ENCODE results near the gene PSMD8.
"Not testable (repeated sequence)": the region's sequence is repeated elsewhere in the genome, so short reads cannot be mapped to it uniquely, and the experiment has no call there.

Gene PSMD8

DNA sequence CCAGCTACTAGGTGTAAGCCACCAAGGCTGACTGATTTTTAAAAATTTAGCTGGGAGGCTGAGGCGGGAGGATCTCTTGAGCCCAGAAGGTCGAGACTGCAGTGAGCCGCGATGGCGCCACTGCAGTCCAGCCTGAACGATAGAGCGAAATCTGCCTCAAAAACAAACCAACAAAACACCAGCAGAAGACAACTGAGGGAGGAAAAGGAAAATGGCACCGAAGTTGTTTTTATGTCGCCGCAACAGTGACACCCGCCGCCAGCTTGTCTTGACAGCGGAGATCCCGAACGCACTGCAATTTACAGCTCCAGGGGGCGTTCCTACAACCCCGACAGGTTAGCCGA is 28.2 kb downstream of the PSMD8 start:
- peaks cover 0 to 23% (median 12%) of the 10 kb centered on the region in 5 donors for H3K27me3 ChIP-seq (ENCODE audit: control insufficient read depth in 5 of 5, insufficient read depth in 4 of 5, low read length in 5 of 5)
- H3K4me1 ChIP-seq (ENCODE audit: control insufficient read depth in 5 of 5, insufficient read depth in 5 of 5, low read length in 5 of 5): peaks cover 0 to 16% (median 12%) of the 10 kb centered on the region in 5 donors
- H3K27ac ChIP-seq (ENCODE audit: low read depth, low read length): no peak overlapping the region
- peak overlapping the region in 4 of 5 donors; percentile 60 to 89 (median 70) for H3K4me3 ChIP-seq (ENCODE audit: low read depth in 1 of 5, low read length in 5 of 5)
- no peaks in the 10 kb centered on the region for H3K9me3 ChIP-seq (ENCODE audit: control insufficient read depth in 5 of 5, low read length in 5 of 5)
- H3K36me3 ChIP-seq (ENCODE audit: control insufficient read depth in 5 of 5, insufficient read depth in 5 of 5, low read length in 5 of 5): peaks cover 0 to 22% (median 13%) of the 10 kb centered on the region in 5 donors
- H3K9ac ChIP-seq (ENCODE audit: low read length in 5 of 5): no peak overlapping the region

DNA sequence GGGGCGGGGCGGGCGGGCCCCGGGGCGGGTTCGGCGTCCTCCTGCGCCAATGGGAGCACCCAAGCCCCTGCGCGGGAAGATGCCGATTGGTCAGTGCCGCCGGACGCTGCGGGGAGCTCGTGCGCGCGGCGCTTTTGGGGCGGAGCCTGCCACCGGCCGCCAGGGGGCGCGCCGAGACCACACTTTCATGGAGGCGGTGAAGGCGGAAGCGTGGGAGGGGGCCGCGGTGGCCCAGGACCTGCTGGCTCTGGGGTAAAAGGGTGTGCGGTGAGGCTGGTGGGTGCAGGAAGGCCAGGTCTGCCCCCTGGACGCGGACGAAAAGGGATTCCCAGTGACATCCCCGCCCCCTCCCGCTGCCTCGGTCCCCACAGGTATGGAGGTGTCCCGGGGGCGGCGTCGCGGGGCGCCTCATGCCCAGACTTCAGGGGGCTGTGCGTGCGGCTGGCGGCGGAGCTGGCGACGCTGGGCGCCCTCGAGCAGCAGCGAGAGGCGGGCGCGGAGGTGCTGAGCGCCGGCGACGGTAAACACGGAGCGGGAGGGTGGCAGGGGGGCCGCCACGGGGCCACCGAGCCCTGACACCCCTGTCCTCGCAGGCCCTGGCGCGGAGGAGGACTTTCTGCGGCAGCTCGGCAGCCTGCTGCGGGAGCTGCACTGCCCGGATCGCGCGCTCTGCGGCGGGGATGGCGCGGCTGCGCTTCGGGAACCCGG is 28.8 kb downstream of the PSMD8 start, which contains the start of gene FAM98C:
Gene FAM98C (plus strand): TSS at position 127 of the 708 bp plus-strand sequence. CDS start 61 bp downstream, at position 188.
- H3K4me1 ChIP-seq (ENCODE audit: control insufficient read depth in 5 of 5, insufficient read depth in 5 of 5, low read length in 5 of 5): peaks cover 0 to 16% (median 12%) of the 10 kb centered on the region in 5 donors
- H3K9ac ChIP-seq (ENCODE audit: low read length in 5 of 5): peak within 1 kb of the TSS in 4 of 5 donors; percentile 75 to 88 (median 82)
- H3K4me3 ChIP-seq (ENCODE audit: low read depth in 1 of 5, low read length in 5 of 5): peak within 1 kb of the TSS; percentile 74 to 90 (median 88)
- peak within 1 kb of the TSS; percentile 50 for H3K27ac ChIP-seq (ENCODE audit: low read depth, low read length)
- H3K27me3 ChIP-seq (ENCODE audit: control insufficient read depth in 5 of 5, insufficient read depth in 4 of 5, low read length in 5 of 5): peaks cover 0 to 20% (median 10%) of the 10 kb centered on the region in 5 donors
- H3K36me3 ChIP-seq (ENCODE audit: control insufficient read depth in 5 of 5, insufficient read depth in 5 of 5, low read length in 5 of 5): peaks cover 0 to 22% (median 13%) of the 10 kb centered on the region in 5 donors
- H3K9me3 ChIP-seq (ENCODE audit: control insufficient read depth in 5 of 5, low read length in 5 of 5): no peaks in the 10 kb centered on the region

GRCh38 chr19:38404858-38405257 is 30.5 kb downstream of the PSMD8 start:
- H3K4me3 ChIP-seq (ENCODE audit: low read depth in 1 of 5, low read length in 5 of 5): no peak overlapping the region
- H3K9me3 ChIP-seq (ENCODE audit: control insufficient read depth in 5 of 5, low read length in 5 of 5): no peaks in the 10 kb centered on the region

GRCh38 chr19:38405276-38405675 is 30.9 kb downstream of the PSMD8 start:
- Histone ChIP-seq H3K9me3 (ENCODE audit: control insufficient read depth in 5 of 5, low read length in 5 of 5) (no peaks in the 10 kb centered on the region), H3K27me3 (ENCODE audit: control insufficient read depth in 5 of 5, insufficient read depth in 4 of 5, low read length in 5 of 5) (peaks cover 0 to 2% (median 1%) of the 10 kb centered on the region in 5 donors), H3K36me3 (ENCODE audit: control insufficient read depth in 5 of 5, insufficient read depth in 5 of 5, low read length in 5 of 5) (peaks cover 0 to 29% (median 13%) of the 10 kb centered on the region in 5 donors)

More at GRCh38 chr19:38404858-38405257, 30.5 kb downstream of the PSMD8 start:
- H3K9ac ChIP-seq (ENCODE audit: low read length in 5 of 5): no peak overlapping the region
- H3K4me1 ChIP-seq (ENCODE audit: control insufficient read depth in 5 of 5, insufficient read depth in 5 of 5, low read length in 5 of 5): peaks cover 0 to 16% (median 12%) of the 10 kb centered on the region in 5 donors
- peaks cover 0 to 28% (median 13%) of the 10 kb centered on the region in 5 donors for H3K36me3 ChIP-seq (ENCODE audit: control insufficient read depth in 5 of 5, insufficient read depth in 5 of 5, low read length in 5 of 5)
- H3K27me3 ChIP-seq (ENCODE audit: control insufficient read depth in 5 of 5, insufficient read depth in 4 of 5, low read length in 5 of 5): peaks cover 0 to 6% (median 4%) of the 10 kb centered on the region in 5 donors
- H3K27ac ChIP-seq (ENCODE audit: low read depth, low read length): no peak overlapping the region

DNA sequence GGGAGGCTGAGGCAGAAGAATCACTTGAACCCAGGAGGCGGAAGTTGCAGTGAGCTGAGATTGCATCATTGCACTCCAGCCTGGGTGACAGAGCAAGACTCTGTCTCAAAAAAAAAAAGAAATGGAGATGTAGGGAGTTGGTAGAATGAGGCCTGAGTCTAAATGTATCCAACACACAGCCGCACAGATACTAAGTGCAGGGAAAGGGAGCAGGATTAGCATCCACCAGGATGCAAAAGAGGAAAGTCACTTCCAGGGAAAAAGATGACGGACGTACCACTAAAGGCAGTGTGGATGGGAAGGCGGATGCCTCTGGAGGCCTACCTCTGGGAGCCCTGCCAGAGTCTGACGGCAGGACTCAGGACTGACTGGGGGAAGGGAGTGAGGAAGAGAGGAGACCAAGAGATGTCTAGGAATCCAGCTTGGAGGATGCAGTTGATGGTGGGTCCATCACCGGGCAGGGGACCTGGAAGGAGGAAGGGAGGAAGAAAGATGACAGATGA is 35.3 kb downstream of the PSMD8 start:
- H3K4me1 ChIP-seq (ENCODE audit: control insufficient read depth in 5 of 5, insufficient read depth in 5 of 5, low read length in 5 of 5): no peaks in the 10 kb centered on the region
- H3K4me3 ChIP-seq (ENCODE audit: low read depth in 1 of 5, low read length in 5 of 5): no peak overlapping the region
- peaks cover 0 to 5% (median 0%) of the 10 kb centered on the region in 5 donors for H3K27me3 ChIP-seq (ENCODE audit: control insufficient read depth in 5 of 5, insufficient read depth in 4 of 5, low read length in 5 of 5)
- no peaks in the 10 kb centered on the region for H3K9me3 ChIP-seq (ENCODE audit: control insufficient read depth in 5 of 5, low read length in 5 of 5)
- H3K9ac ChIP-seq (ENCODE audit: low read length in 5 of 5): no peak overlapping the region
- H3K27ac ChIP-seq (ENCODE audit: low read depth, low read length): no peak overlapping the region
- H3K36me3 ChIP-seq (ENCODE audit: control insufficient read depth in 5 of 5, insufficient read depth in 5 of 5, low read length in 5 of 5): peaks cover 0 to 46% (median 13%) of the 10 kb centered on the region in 5 donors

More at GRCh38 chr19:38405276-38405675, 30.9 kb downstream of the PSMD8 start:
- H3K4me1 ChIP-seq (ENCODE audit: control insufficient read depth in 5 of 5, insufficient read depth in 5 of 5, low read length in 5 of 5): peaks cover 0 to 16% (median 12%) of the 10 kb centered on the region in 5 donors
- no peak overlapping the region for H3K27ac ChIP-seq (ENCODE audit: low read depth, low read length)
- H3K9ac ChIP-seq (ENCODE audit: low read length in 5 of 5): no peak overlapping the region
- no peak overlapping the region for H3K4me3 ChIP-seq (ENCODE audit: low read depth in 1 of 5, low read length in 5 of 5)

DNA sequence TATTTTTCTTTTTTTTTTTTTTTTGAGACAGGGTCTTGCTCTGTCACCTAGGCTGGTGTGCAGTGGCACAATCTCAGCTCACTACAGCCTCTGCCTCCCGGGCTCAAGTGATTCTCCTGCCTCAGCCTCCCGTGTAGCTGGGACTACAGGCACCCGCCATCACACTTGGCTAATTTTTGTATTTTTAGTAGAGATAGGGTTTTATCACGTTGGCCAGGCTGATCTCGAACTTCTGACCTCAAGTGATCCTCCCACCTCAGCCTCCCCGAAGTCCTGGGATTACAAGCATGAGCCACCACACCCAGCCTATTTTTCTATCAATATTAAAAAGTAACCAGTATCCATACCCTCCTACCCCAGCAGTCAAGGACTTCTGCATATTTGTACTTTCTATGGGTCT is 36.0 kb downstream of the PSMD8 start:
- peaks cover 0 to 40% (median 9%) of the 10 kb centered on the region in 5 donors for H3K36me3 ChIP-seq (ENCODE audit: control insufficient read depth in 5 of 5, insufficient read depth in 5 of 5, low read length in 5 of 5)
- not testable (repeated sequence) for H3K27ac ChIP-seq (ENCODE audit: low read depth, low read length); H3K27me3 ChIP-seq (ENCODE audit: control insufficient read depth in 5 of 5, insufficient read depth in 4 of 5, low read length in 5 of 5); H3K4me1 ChIP-seq (ENCODE audit: control insufficient read depth in 5 of 5, insufficient read depth in 5 of 5, low read length in 5 of 5); H3K9ac ChIP-seq (ENCODE audit: low read length in 5 of 5); H3K9me3 ChIP-seq (ENCODE audit: control insufficient read depth in 5 of 5, low read length in 5 of 5); H3K4me3 ChIP-seq (ENCODE audit: low read depth in 1 of 5, low read length in 5 of 5)

- Histone ChIP-seq H3K27me3 (ENCODE audit: control insufficient read depth in 5 of 5, insufficient read depth in 4 of 5, low read length in 5 of 5) (peaks cover 0 to 5% (median 0%) of the 10 kb centered on the region in 5 donors), H3K36me3 (ENCODE audit: control insufficient read depth in 5 of 5, insufficient read depth in 5 of 5, low read length in 5 of 5) (peaks cover 0 to 36% (median 8%) of the 10 kb centered on the region in 5 donors), H3K27ac (ENCODE audit: low read depth, low read length) (no peak overlapping the region), H3K4me1 (ENCODE audit: control insufficient read depth in 5 of 5, insufficient read depth in 5 of 5, low read length in 5 of 5) (no peaks in the 10 kb centered on the region), H3K4me3 (ENCODE audit: low read depth in 1 of 5, low read length in 5 of 5) (no peak overlapping the region), H3K9ac (ENCODE audit: low read length in 5 of 5) (no peak overlapping the region), H3K9me3 (ENCODE audit: control insufficient read depth in 5 of 5, low read length in 5 of 5) (no peaks in the 10 kb centered on the region)
Measured at GRCh38 chr19:38411041-38411712, 36.8 kb downstream of the PSMD8 start.

DNA sequence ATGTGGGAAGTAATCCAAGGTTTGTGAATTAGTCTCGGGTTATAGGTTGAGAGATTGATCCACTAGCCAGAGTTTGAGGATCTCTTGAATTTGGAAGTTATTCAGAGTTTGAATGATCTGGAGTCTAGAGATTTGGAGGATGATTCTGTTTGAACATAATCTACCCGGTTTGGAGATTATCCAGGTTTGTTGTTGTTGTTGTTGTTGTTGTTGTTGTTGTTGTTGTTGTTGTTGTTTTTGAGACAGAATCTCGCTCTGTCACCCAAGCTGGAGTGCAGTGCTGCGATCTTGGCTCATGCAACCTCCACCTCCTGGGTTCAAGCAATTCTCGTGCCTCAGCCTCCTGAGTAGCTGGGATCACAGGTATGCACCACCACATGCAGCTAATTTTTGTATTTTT is 37.5 kb downstream of the PSMD8 start:
- not testable (repeated sequence) for H3K27me3 ChIP-seq (ENCODE audit: control insufficient read depth in 5 of 5, insufficient read depth in 4 of 5, low read length in 5 of 5); H3K9ac ChIP-seq (ENCODE audit: low read length in 5 of 5); H3K27ac ChIP-seq (ENCODE audit: low read depth, low read length); H3K4me3 ChIP-seq (ENCODE audit: low read depth in 1 of 5, low read length in 5 of 5); H3K4me1 ChIP-seq (ENCODE audit: control insufficient read depth in 5 of 5, insufficient read depth in 5 of 5, low read length in 5 of 5); H3K9me3 ChIP-seq (ENCODE audit: control insufficient read depth in 5 of 5, low read length in 5 of 5)
- peaks cover 0 to 29% (median 3%) of the 10 kb centered on the region in 5 donors for H3K36me3 ChIP-seq (ENCODE audit: control insufficient read depth in 5 of 5, insufficient read depth in 5 of 5, low read length in 5 of 5)

DNA sequence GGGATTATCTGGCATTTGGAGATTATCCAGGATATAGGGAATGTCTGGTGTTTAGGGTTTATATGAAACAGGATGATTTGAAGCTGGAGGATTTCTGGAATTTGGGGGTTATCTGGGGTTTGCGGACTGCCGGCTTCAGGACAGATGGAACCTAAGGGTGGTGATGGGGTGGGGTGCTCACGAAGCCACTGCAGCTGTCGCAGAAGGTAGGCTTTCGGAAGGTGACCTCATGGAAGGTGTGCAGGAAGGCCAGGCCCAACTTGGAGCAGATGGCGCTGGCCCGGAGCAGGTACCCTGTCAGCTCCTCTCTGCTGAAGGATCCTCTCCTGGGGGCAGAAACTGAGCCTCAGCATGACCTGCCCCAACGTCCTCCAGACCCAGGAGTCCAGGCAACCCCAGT is 38.1 kb downstream of the PSMD8 start:
- H3K27me3 ChIP-seq (ENCODE audit: control insufficient read depth in 5 of 5, insufficient read depth in 4 of 5, low read length in 5 of 5): peaks cover 0 to 12% (median 5%) of the 10 kb centered on the region in 5 donors
- peaks cover 0 to 4% (median 2%) of the 10 kb centered on the region in 5 donors for H3K4me1 ChIP-seq (ENCODE audit: control insufficient read depth in 5 of 5, insufficient read depth in 5 of 5, low read length in 5 of 5)
- no peak overlapping the region for H3K27ac ChIP-seq (ENCODE audit: low read depth, low read length)
- no peak overlapping the region for H3K9ac ChIP-seq (ENCODE audit: low read length in 5 of 5)
- H3K9me3 ChIP-seq (ENCODE audit: control insufficient read depth in 5 of 5, low read length in 5 of 5): no peaks in the 10 kb centered on the region
- peaks cover 0 to 24% (median 0%) of the 10 kb centered on the region in 5 donors for H3K36me3 ChIP-seq (ENCODE audit: control insufficient read depth in 5 of 5, insufficient read depth in 5 of 5, low read length in 5 of 5)
- H3K4me3 ChIP-seq (ENCODE audit: low read depth in 1 of 5, low read length in 5 of 5): no peak overlapping the region

DNA sequence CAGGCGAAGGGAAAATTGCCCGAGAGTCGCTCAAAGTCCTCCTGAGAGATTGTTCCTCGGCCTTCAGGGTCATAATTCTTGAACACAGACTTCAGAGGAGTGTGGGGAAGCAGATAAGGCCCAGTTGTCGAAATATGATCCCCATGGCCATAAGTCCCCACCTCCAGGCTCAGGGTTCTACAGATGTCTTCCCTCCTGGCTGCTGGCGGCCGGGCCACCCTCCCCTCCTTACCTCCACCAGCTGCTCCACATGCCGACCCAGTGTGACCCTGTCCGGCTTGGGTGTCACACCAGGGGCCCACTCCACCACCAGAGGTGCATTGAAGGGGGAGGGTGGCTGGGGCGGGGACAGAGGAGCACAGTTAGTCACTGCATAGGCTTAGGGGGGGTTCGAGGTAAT is 38.6 kb downstream of the PSMD8 start:
- H3K4me3 ChIP-seq (ENCODE audit: low read depth in 1 of 5, low read length in 5 of 5): no peak overlapping the region
- peaks cover 0 to 24% (median 0%) of the 10 kb centered on the region in 5 donors for H3K36me3 ChIP-seq (ENCODE audit: control insufficient read depth in 5 of 5, insufficient read depth in 5 of 5, low read length in 5 of 5)

More for the DNA sequence above, 38.6 kb downstream of the PSMD8 start:
- Histone ChIP-seq H3K27ac (ENCODE audit: low read depth, low read length) (no peak overlapping the region), H3K27me3 (ENCODE audit: control insufficient read depth in 5 of 5, insufficient read depth in 4 of 5, low read length in 5 of 5) (peaks cover 0 to 13% (median 5%) of the 10 kb centered on the region in 5 donors), H3K9me3 (ENCODE audit: control insufficient read depth in 5 of 5, low read length in 5 of 5) (no peaks in the 10 kb centered on the region), H3K9ac (ENCODE audit: low read length in 5 of 5) (no peak overlapping the region), H3K4me1 (ENCODE audit: control insufficient read depth in 5 of 5, insufficient read depth in 5 of 5, low read length in 5 of 5) (peaks cover 4 to 9% (median 7%) of the 10 kb centered on the region in 5 donors)

All from subcutaneous abdominal adipose tissue (tissue), 5 donors.